Cardiac septum (tissue), 1 donor: ENCODE measurements around the gene CHRNG. TPM values are rescaled to one million over a fixed set of nuclear protein-coding genes. Genes with fewer than 3 reads are reported as not detected.
A peak's percentile ranks its signal among the peaks of the same experiment; 100 is the strongest.
"Not testable (repeated sequence)": the region's sequence is repeated elsewhere in the genome, so short reads cannot be mapped to it uniquely, and the experiment has no call there.

Experiments used
- DNase-seq: peaks from one replicate; pipeline ENCODE4 v3.0.0-alpha.2; 2020; ENCODE audit warnings: low spot score
- intact Hi-C: fragments of 100-400 bp; cut with DNase I; formaldehyde crosslinking; loops from one replicate; pipeline ENCODE4 v1.14.0; 2022
- total RNA-seq: library from RNA; stranded (reverse); fragmentation: NEBNext Ultra II Directional; extraction: Animal tissue kit (Norgen Biotek cat#: 25700); gene quantifications from one replicate; pipeline ENCODE4 v1.2.1, GENCODE V29; 2021
- donor health status: DM: no; HTN: no; CAD: no.

CHRNG gene
- total RNA-seq, 1 donor from 2014 or later: not detected

- DNase-seq: no peak
Measured at GRCh38 chr2:232563580-232563979, 24.1 kb downstream of the CHRNG start.

GRCh38 chr2:232567721-232568120 lies 28.2 kb downstream of the CHRNG start:
- DNase-seq: no peak
- intact Hi-C loops: no loop called here

More at GRCh38 chr2:232563580-232563979, 24.1 kb downstream of the CHRNG start:
- intact Hi-C loops: no loop called here

- no peak for DNase-seq
- intact Hi-C loops: no loop called here
Measured at GRCh38 chr2:232568161-232568560, 28.7 kb downstream of the CHRNG start.

GRCh38 chr2:232569541-232569940 lies 30.0 kb downstream of the CHRNG start:
- DNase-seq: no peak
- intact Hi-C loops: no loop called here

GRCh38 chr2:232570481-232570880 lies 31.0 kb downstream of the CHRNG start:
- intact Hi-C loops, DNase-seq: not testable (repeated sequence)

- intact Hi-C loops: no loop called here
- no peak for DNase-seq
Measured at GRCh38 chr2:232571026-232571474, 31.6 kb downstream of the CHRNG start.

- no peak for DNase-seq
- intact Hi-C loops: no loop called here
Measured at GRCh38 chr2:232573042-232573441, 33.5 kb downstream of the CHRNG start.

GRCh38 chr2:232573771-232574435 lies 34.4 kb downstream of the CHRNG start:
- no peak for DNase-seq
- intact Hi-C loops: no loop called here

GRCh38 chr2:232574674-232575403 lies 35.3 kb downstream of the CHRNG start:
- no peak for DNase-seq
- intact Hi-C loops: no loop called here

- intact Hi-C loops: no loop called here
- DNase-seq: no peak
Measured at GRCh38 chr2:232575404-232575746, 35.9 kb downstream of the CHRNG start.

- DNase-seq: no peak
- intact Hi-C loops: no loop called here
Measured at GRCh38 chr2:232576995-232577394, 37.5 kb downstream of the CHRNG start.

GRCh38 chr2:232577841-232578240 lies 38.3 kb downstream of the CHRNG start:
- intact Hi-C loops: no loop called here
- DNase-seq: no peak

GRCh38 chr2:232578626-232579025 lies 39.1 kb downstream of the CHRNG start:
- intact Hi-C loops: no loop called here
- no peak for DNase-seq

- no peak for DNase-seq
- intact Hi-C loops: no loop called here
Measured at GRCh38 chr2:232580648-232580981, 41.1 kb downstream of the CHRNG start.

GRCh38 chr2:232581725-232582124 lies 42.2 kb downstream of the CHRNG start:
- no peak for DNase-seq
- intact Hi-C loops: no loop called here

GRCh38 chr2:232584238-232584637 lies 44.7 kb downstream of the CHRNG start:
- intact Hi-C loops: no loop called here
- no peak for DNase-seq

GRCh38 chr2:232586943-232587505 lies 47.5 kb downstream of the CHRNG start:
- DNase-seq: peak; percentile 67
- intact Hi-C loops: no loop called here

GRCh38 chr2:232587512-232587911 lies 48.0 kb downstream of the CHRNG start:
- peak; percentile 22 for DNase-seq
- intact Hi-C loops: no loop called here

GRCh38 chr2:232588031-232588430 lies 48.5 kb downstream of the CHRNG start:
- no peak for DNase-seq
- intact Hi-C loops: no loop called here

GRCh38 chr2:232588680-232589585 lies 49.4 kb downstream of the CHRNG start:
- intact Hi-C loops: no loop called here

More at GRCh38 chr2:232588680-232589585, 49.4 kb downstream of the CHRNG start:
- DNase-seq: no peak
